ENCODE data around the gene PCDHGB6.

GRCh38 chr5:141371572-141372475 lies 36.0 kb upstream of the PCDHGB6 start:
- TF ChIP-seq CTCF (IDR thresholded peaks at IDR 0.05): no peak
- no peak for TF ChIP-seq POLR2A (IDR thresholded peaks at IDR 0.05)
- TF ChIP-seq POLR2AphosphoS5 (IDR thresholded peaks at IDR 0.05): no peak
